Hippocampal formation (tissue), 2 donors: ENCODE results near the gene AP2B1.
"Not testable (repeated sequence)": the region's sequence is repeated elsewhere in the genome, so short reads cannot be mapped to it uniquely, and the experiment has no call there.

ENCODE experiments used
- DNase-seq, 2 donors: peaks; one replicate each; lab custom pipeline; 2025; lab: John Stamatoyannopoulos, UW

The AP2B1 gene

GRCh38 chr17:35748341-35748841 lies 161.3 kb downstream of the AP2B1 start:
- no peak for DNase-seq

GRCh38 chr17:35748979-35749378 lies 161.9 kb downstream of the AP2B1 start:
- DNase-seq: no peak

GRCh38 chr17:35749560-35750412 lies 162.7 kb downstream of the AP2B1 start:
- no peak for DNase-seq

- DNase-seq: no peak
Measured at GRCh38 chr17:35750526-35751395, 163.6 kb downstream of the AP2B1 start.

GRCh38 chr17:35751541-35751940 lies 164.4 kb downstream of the AP2B1 start:
- DNase-seq: not testable (repeated sequence)

- DNase-seq: no peak
Measured at GRCh38 chr17:35752471-35752870, 165.3 kb downstream of the AP2B1 start.

GRCh38 chr17:35752945-35753764 lies 166.0 kb downstream of the AP2B1 start, which contains the start of gene GAS2L2:
GAS2L2 (minus strand) TSS chr17:35753239; CDS start chr17:35752850, 389 bp downstream.
- no peak for DNase-seq

GRCh38 chr17:35757243-35757642 lies 170.1 kb downstream of the AP2B1 start:
- no peak for DNase-seq

- DNase-seq: no peak
Measured at GRCh38 chr17:35760587-35760986, 173.5 kb downstream of the AP2B1 start, which contains the start of gene C17orf50. C17orf50 (plus strand) TSS chr17:35760887; CDS start chr17:35760942, 55 bp downstream.

- no peak for DNase-seq
Measured at GRCh38 chr17:35761601-35762000, 174.5 kb downstream of the AP2B1 start.

GRCh38 chr17:35763767-35764122 lies 176.6 kb downstream of the AP2B1 start:
- no peak for DNase-seq

- DNase-seq: peak; percentile 62 to 69
Measured at GRCh38 chr17:35764123-35764991, 177.2 kb downstream of the AP2B1 start.

GRCh38 chr17:35765086-35765710 lies 178.1 kb downstream of the AP2B1 start:
- DNase-seq: no peak

GRCh38 chr17:35765756-35766488 lies 178.8 kb downstream of the AP2B1 start:
- DNase-seq: no peak

- DNase-seq: no peak
Measured at GRCh38 chr17:35766489-35766877, 179.4 kb downstream of the AP2B1 start.

GRCh38 chr17:35766903-35767510 lies 179.9 kb downstream of the AP2B1 start:
- peak in 1 of 2 donors; percentile 34 for DNase-seq

GRCh38 chr17:35768797-35769196 lies 181.7 kb downstream of the AP2B1 start:
- DNase-seq: no peak

GRCh38 chr17:35769895-35770486 lies 182.9 kb downstream of the AP2B1 start:
- DNase-seq: no peak

- no peak for DNase-seq
Measured at GRCh38 chr17:35773129-35773528, 186.0 kb downstream of the AP2B1 start.
